DND-41 (cell line): Measurements from ENCODE around the gene VRTN.

Experiments
- ATAC-seq: fragments of 200-7000 bp; cut with Tn5 transposase; 3 replicates; pipeline ENCODE4 v1.9.1; 2021; ENCODE audit warnings: low read depth; ENCODE audit not compliant: insufficient read depth
- DNase-seq: peaks from one replicate; pipeline ENCODE4 v3.0.0-alpha.2; 2020
- H2AFZ ChIP-seq: 2 replicates; pipeline ENCODE4 v1.6.0; 2012; ENCODE audit warnings: low read depth, low read length
- H3K27ac ChIP-seq: 2 replicates; pipeline ENCODE4 v1.5.1; 2012; ENCODE audit warnings: low read length, inconsistent platforms
- H3K27me3 ChIP-seq: fragments of 200-600 bp; sonication (generic); 2 replicates; pipeline ENCODE4 v1.6.0; 2012; ENCODE audit warnings: low read length, mild to moderate bottlenecking, inconsistent platforms; ENCODE audit not compliant: insufficient read depth, poor library complexity
- H3K36me3 ChIP-seq: 2 replicates; pipeline ENCODE4 v1.5.1; 2012; ENCODE audit warnings: low read length, inconsistent platforms; ENCODE audit not compliant: insufficient read depth
- H3K4me1 ChIP-seq: 2 replicates; pipeline ENCODE4 v1.5.1; 2012; ENCODE audit warnings: mild to moderate bottlenecking, low read length; ENCODE audit not compliant: insufficient read depth
- H3K4me2 ChIP-seq: 2 replicates; pipeline ENCODE4 v1.6.0; 2012; ENCODE audit warnings: mild to moderate bottlenecking, moderate library complexity, low read length, inconsistent platforms; ENCODE audit not compliant: insufficient read depth
- H3K4me3 ChIP-seq, 2 experiments: fragments of 200-600 bp in 1 of 2; shearing (Covaris generic) in 1 of 2; 2 replicates each; pipeline ENCODE4 v1.5.1; 2012 to 2016; ENCODE audit warnings: inconsistent platforms in 2 of 2, low read length in 2 of 2, mild to moderate bottlenecking in 2 of 2, low read depth in 1 of 2, moderate library complexity in 1 of 2
- H3K79me2 ChIP-seq: 2 replicates; pipeline ENCODE4 v1.6.0; 2012; ENCODE audit warnings: low read length, inconsistent platforms; ENCODE audit not compliant: insufficient read depth
- H3K9ac ChIP-seq: 2 replicates; pipeline ENCODE4 v1.6.0; 2012; ENCODE audit warnings: low read depth, mild to moderate bottlenecking, inconsistent platforms, low read length, moderate library complexity
- H3K9me3 ChIP-seq: 2 replicates; pipeline ENCODE4 v1.5.1; 2012; ENCODE audit warnings: low read length, moderate library complexity, mild to moderate bottlenecking, inconsistent platforms; ENCODE audit not compliant: insufficient read depth, severe bottlenecking
- H4K20me1 ChIP-seq: 2 replicates; pipeline ENCODE4 v1.6.0; 2012; ENCODE audit warnings: low read length; ENCODE audit not compliant: insufficient read depth
- CTCF ChIP-seq: IDR thresholded peaks from 2 replicates; pipeline ENCODE4 v1.5.1; 2012; ENCODE audit warnings: borderline replicate concordance, low read length, moderate library complexity, mild to moderate bottlenecking; ENCODE audit not compliant: poor library complexity, severe bottlenecking; ENCODE audit errors: extremely low read depth
- EZH2 ChIP-seq: IDR thresholded peaks from 3 replicates; pipeline ENCODE4 v1.6.1; 2012; ENCODE audit warnings: borderline replicate concordance, low read depth, mild to moderate bottlenecking, moderate library complexity, low read length, inconsistent platforms; ENCODE audit not compliant: severe bottlenecking

The VRTN gene

DNA sequence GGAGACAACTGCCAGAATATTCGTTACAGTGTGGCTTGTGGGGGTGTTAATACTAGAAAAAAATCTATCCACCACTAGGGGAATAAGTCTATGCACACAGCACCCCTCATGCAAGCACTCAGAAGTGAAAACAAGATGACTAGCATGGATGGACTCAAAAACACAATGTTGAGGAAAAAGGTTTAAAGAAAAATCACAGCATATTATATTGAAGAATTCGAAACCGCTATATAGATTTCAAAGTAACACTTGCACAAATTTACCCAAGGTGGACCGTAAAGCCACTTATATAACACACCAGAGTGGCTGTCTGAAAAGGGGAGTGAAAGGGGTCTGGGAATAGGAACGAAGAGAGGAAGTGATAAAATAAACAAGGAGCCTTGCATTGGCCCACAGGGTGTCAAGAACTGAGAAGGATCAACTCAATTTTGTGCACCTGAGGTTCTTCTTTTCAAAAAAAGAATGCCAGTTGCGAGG is 46.1 kb upstream of the VRTN start:
- ATAC-seq (peak; percentile 77), DNase-seq (peak; percentile 43)
- H3K9ac ChIP-seq = peak overlapping the region; percentile 75
- peak overlapping the region; percentile 79 for H3K4me2 ChIP-seq
- H3K79me2 ChIP-seq = peaks cover 58% of the 10 kb centered on the region
- H4K20me1 ChIP-seq = no peaks in the 10 kb centered on the region
- TF ChIP-seq EZH2 = no peak
- peak; percentile 60 for TF ChIP-seq CTCF
- peak overlapping the region; percentile 55 to 68 for H3K4me3 ChIP-seq
- no peaks in the 10 kb centered on the region for H3K27me3 ChIP-seq
- H2AFZ ChIP-seq = peak overlapping the region; percentile 83
- peak overlapping the region; percentile 73 for H3K27ac ChIP-seq
- peaks cover 27% of the 10 kb centered on the region for H3K4me1 ChIP-seq
- no peaks in the 10 kb centered on the region for H3K9me3 ChIP-seq
- peaks cover 25% of the 10 kb centered on the region for H3K36me3 ChIP-seq

DNA sequence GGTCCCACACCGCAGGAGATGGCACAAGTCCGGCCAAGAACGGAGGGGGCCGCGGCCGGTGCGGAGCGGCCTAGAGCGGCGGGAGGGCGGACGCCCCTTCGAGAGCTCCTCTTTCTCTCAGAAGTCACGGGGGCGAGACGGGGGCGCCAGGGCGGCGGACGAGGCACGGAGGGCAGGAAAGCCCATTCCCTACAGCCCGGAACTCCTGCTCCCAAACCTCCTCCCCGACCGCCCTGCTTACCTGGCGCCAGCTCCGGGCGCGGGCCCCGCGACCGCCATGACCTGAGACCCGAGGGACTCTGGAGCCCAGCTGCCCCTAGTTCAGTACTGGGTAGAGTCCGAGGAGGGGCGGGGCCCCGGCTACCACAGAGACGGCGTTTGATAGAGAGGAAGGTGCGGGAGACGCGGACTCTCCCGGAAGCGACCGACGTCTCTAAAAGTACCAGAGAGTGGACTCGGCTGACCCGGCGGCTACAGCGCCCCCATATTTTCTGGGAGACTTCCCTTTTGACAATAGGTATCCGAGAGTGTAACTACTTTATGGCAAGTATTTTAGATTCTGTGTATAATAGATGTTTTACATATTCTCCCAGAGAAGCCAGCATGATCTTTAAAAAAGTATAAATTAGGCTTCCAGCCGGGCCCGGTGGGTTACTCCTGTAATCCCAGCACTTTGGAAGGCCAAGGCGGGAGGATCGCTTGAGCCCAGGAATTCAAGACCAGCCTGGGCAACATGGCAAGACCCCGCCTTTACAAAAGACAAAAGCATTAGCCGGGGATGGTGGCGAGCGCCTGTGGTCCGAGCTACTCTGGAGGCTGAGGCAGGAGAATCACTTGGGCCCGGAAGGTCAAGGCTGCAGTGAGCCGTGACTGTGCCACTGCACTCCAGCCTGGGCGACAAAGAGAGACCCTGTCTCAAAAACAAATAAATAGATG is 45.4 kb upstream of the VRTN start, which contains the start of gene ABCD4:
TSS of gene ABCD4 (minus strand) at position 301 of the 936 bp plus-strand sequence. CDS start at position 279, 22 bp downstream.
- peak within 1 kb of the TSS; percentile 73 for H3K27ac ChIP-seq

DNA sequence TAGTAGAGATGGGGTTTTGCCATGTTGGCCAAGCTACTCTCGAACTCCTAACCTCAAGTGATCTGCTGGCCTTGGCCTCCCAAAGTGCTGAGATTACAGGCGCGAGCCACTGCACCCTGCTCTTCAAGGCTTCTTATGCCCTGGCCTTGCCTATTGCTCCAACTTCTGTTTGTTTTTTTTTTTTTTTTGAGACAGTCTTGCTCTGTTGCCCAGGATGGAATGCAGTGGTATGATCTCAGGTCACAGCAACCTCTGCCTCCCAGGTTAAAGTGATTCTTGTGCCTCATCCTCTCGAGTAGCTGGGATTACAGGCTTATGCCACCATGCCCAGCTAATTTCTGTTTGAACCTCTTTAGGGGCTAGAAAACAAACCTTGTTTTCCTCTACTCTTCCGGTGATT is 39.6 kb upstream of the VRTN start:
- ATAC-seq (no peak), DNase-seq (no peak)
- no peak overlapping the region for H3K4me3 ChIP-seq
- no peaks in the 10 kb centered on the region for H3K9me3 ChIP-seq
- no peak overlapping the region for H3K4me2 ChIP-seq
- H3K27me3 ChIP-seq = no peaks in the 10 kb centered on the region
- no peak overlapping the region for H2AFZ ChIP-seq
- no peak overlapping the region for H3K27ac ChIP-seq
- no peaks in the 10 kb centered on the region for H4K20me1 ChIP-seq
- TF ChIP-seq EZH2 (no peak), CTCF (no peak)
- H3K36me3 ChIP-seq = no peaks in the 10 kb centered on the region
- H3K4me1 ChIP-seq = peaks cover 7% of the 10 kb centered on the region
- no peak overlapping the region for H3K9ac ChIP-seq
- peaks cover 4% of the 10 kb centered on the region; the same call in 1 of the 2 replicates for H3K79me2 ChIP-seq

More for the DNA sequence above, 45.4 kb upstream of the VRTN start, which contains the start of gene ABCD4:
- peak within 1 kb of the TSS; percentile 83 for H2AFZ ChIP-seq
- peak; percentile 74 for TF ChIP-seq CTCF
- no peak for TF ChIP-seq EZH2
- no peaks in the 10 kb centered on the region for H3K9me3 ChIP-seq
- peaks cover 27% of the 10 kb centered on the region for H3K4me1 ChIP-seq
- H3K27me3 ChIP-seq = no peaks in the 10 kb centered on the region
- H3K9ac ChIP-seq = peak within 1 kb of the TSS; percentile 75
- no peaks in the 10 kb centered on the region for H4K20me1 ChIP-seq
- peaks cover 58% of the 10 kb centered on the region for H3K79me2 ChIP-seq
- H3K4me3 ChIP-seq = peak within 1 kb of the TSS; percentile 55 to 68
- H3K36me3 ChIP-seq = peaks cover 18% of the 10 kb centered on the region
- DNase-seq = peak; percentile 88
- H3K4me2 ChIP-seq = peak within 1 kb of the TSS; percentile 79
- ATAC-seq = peak; percentile 93
